Lung (tissue), 12 donors: ENCODE measurements around the gene RTP5. TPM values are rescaled to one million over a fixed set of nuclear protein-coding genes. Genes with fewer than 3 reads are reported as not detected.

Experiments
- ATAC-seq: fragments of 200-7000 bp; cut with Tn5 transposase; one replicate; pipeline ENCODE4 v1.9.1; 2020; ENCODE audit warnings: moderate number of reproducible peaks; ENCODE audit not compliant: insufficient read depth, low FRiP score
- DNase-seq, 3 donors: peaks; one replicate each; pipeline ENCODE4 v3.0.0-alpha.2; 2013 to 2017
- H3K27ac ChIP-seq, 2 donors: one replicate each; pipeline ENCODE4 v1.5.1; 2013; ENCODE audit warnings: mild to moderate bottlenecking in 2 of 2, moderate library complexity in 2 of 2, control low read depth in 1 of 2, inconsistent platforms in 1 of 2, low read depth in 1 of 2, low read length in 1 of 2
- H3K27me3 ChIP-seq, 3 donors: one replicate each; pipeline ENCODE4 v1.5.1; 2013; ENCODE audit warnings: low read length in 2 of 3; ENCODE audit not compliant: control insufficient read depth in 3 of 3, insufficient read depth in 3 of 3
- H3K36me3 ChIP-seq, 4 donors: one replicate each; pipeline ENCODE4 v1.5.1; 2013; ENCODE audit warnings: low read length in 4 of 4, mild to moderate bottlenecking in 1 of 4, moderate library complexity in 1 of 4; ENCODE audit not compliant: control insufficient read depth in 4 of 4, insufficient read depth in 4 of 4
- H3K4me1 ChIP-seq, 5 donors: one replicate each; pipeline ENCODE4 v1.5.1; 2013; ENCODE audit warnings: low read length in 5 of 5, mild to moderate bottlenecking in 2 of 5, moderate library complexity in 1 of 5; ENCODE audit not compliant: control insufficient read depth in 5 of 5, insufficient read depth in 5 of 5
- H3K4me3 ChIP-seq: one replicate; pipeline ENCODE4 v1.5.1; 2013; ENCODE audit warnings: mild to moderate bottlenecking, control low read depth, moderate library complexity
- H3K9ac ChIP-seq, 2 donors: one replicate each; pipeline ENCODE4 v1.5.1; 2013; ENCODE audit warnings: low read length in 2 of 2, control low read depth in 1 of 2; ENCODE audit not compliant: insufficient read depth in 1 of 2
- H3K9me3 ChIP-seq, 4 donors: one replicate each; pipeline ENCODE4 v1.5.1; 2013; ENCODE audit warnings: low read length in 3 of 4, mild to moderate bottlenecking in 1 of 4, moderate library complexity in 1 of 4; ENCODE audit not compliant: control insufficient read depth in 4 of 4, insufficient read depth in 3 of 4
- CTCF ChIP-seq: IDR thresholded peaks from 2 replicates; pipeline ENCODE4 v1.5.1; 2012; ENCODE audit warnings: mild to moderate bottlenecking; ENCODE audit errors: control extremely low read depth, extremely low read depth
- WGBS, 2 donors: extraction: QIAGEN DNeasy Blood & Tissue Kit; methylation state at CpG; one replicate each; pipeline ENCODE4 v1.1.7; 2013; 5-methylcytosine and 5-hydroxymethylcytosine counted together
- polyA plus RNA-seq, 2 donors: library from polyadenylated mRNA; stranded (reverse); fragments of 200-250 nt; gene quantifications; one replicate each; pipeline ENCODE4 v1.2.1, GENCODE V29; 2013
- total RNA-seq, 2 donors: library from RNA; depleted of rRNA in 1 of 2; stranded (reverse); fragments of >200 nt in 1 of 2; gene quantifications; one replicate each; pipeline ENCODE4 v1.2.1, GENCODE V29; 2014 to 2021
- donor health status: control.
- donor health status: control.
- donor health status: Bipolar disorder and iron deficiency.
- donor health status: healthy.
- donor health status: DM: yes; HTN: yes; CAD: no.

Gene RTP5
- total and polyA plus RNA-seq, 4 donors: 0.08 to 0.13 (median 0.09) TPM; not detected in 1

GRCh38 chr2:241898463-241899270, 29.1 kb downstream of the RTP5 start:
- Histone ChIP-seq H3K36me3 (no peaks in the 10 kb centered on the region), H3K27ac (no peak overlapping the region), H3K9me3 (no peaks in the 10 kb centered on the region), H3K4me3 (no peak overlapping the region), H3K27me3 (peaks cover 0 to 4% (median 0%) of the 10 kb centered on the region in 3 donors), H3K4me1 (peaks cover 0 to 33% (median 7%) of the 10 kb centered on the region in 5 donors), H3K9ac (no peak overlapping the region)
- 89 to 93% methylated on average over 30 of the region's 30 CpGs for WGBS, 2 donors
- DNase-seq (no peak), ATAC-seq (no peak)
- no peak for TF ChIP-seq CTCF

GRCh38 chr2:241900251-241901017, 30.9 kb downstream of the RTP5 start:
- Histone ChIP-seq H3K27ac (no peak overlapping the region), H3K9me3 (no peaks in the 10 kb centered on the region), H3K4me3 (no peak overlapping the region), H3K36me3 (no peaks in the 10 kb centered on the region), H3K27me3 (peaks cover 0 to 4% (median 0%) of the 10 kb centered on the region in 3 donors), H3K9ac (no peak overlapping the region), H3K4me1 (peaks cover 0 to 33% (median 7%) of the 10 kb centered on the region in 5 donors)
- TF ChIP-seq CTCF: no peak
- no peak for DNase-seq
- 86 to 89% methylated on average over 32 of the region's 32 CpGs for WGBS, 2 donors
- ATAC-seq: no peak

GRCh38 chr2:241901018-241901380, 31.5 kb downstream of the RTP5 start:
- no peak for ATAC-seq
- TF ChIP-seq CTCF: no peak
- no peak overlapping the region for H3K9ac ChIP-seq
- no peak overlapping the region for H3K27ac ChIP-seq
- H3K36me3 ChIP-seq: no peaks in the 10 kb centered on the region
- peaks cover 0 to 4% (median 0%) of the 10 kb centered on the region in 3 donors for H3K27me3 ChIP-seq
- 87 to 92% methylated on average over 20 to 21 of the region's 21 CpGs for WGBS, 2 donors
- DNase-seq: no peak
- peaks cover 0 to 33% (median 7%) of the 10 kb centered on the region in 5 donors for H3K4me1 ChIP-seq
- H3K4me3 ChIP-seq: no peak overlapping the region
- no peaks in the 10 kb centered on the region for H3K9me3 ChIP-seq
